T1000 (cell line): Measurements from ENCODE around the gene LAMA3.

Source experiments
- DNase-seq: peaks from one replicate; lab custom pipeline; 2025; ENCODE audit warnings: mixed read lengths; lab: John Stamatoyannopoulos, UW

LAMA3 gene

GRCh38 chr18:23765931-23766330, 76.7 kb downstream of the LAMA3 start:
- no peak for DNase-seq

- DNase-seq: no peak
Measured at GRCh38 chr18:23772327-23773024, 83.2 kb downstream of the LAMA3 start.

- no peak for DNase-seq
Measured at GRCh38 chr18:23776306-23776705, 87.1 kb downstream of the LAMA3 start.

DNA sequence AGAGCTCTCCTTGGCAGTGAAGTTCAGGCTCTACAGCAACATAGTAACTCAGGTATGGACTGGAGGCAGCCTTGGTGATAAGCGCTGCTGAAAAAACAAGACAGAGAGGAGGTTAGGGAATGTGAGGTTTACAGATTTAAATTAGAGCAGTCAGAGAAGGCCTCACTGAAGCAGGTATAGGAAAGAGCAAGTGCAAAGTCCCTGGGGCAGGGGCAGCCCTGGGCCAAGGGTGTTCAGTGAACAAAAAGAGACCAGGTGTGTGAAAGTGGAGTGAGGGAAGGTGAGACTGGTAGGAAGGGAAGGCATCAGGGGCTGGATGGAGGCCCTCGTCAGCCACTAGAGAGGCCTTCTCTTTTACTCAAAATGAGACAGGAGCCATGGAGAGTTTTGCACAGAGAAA, 89.6 kb downstream of the LAMA3 start:
- no peak for DNase-seq

DNA sequence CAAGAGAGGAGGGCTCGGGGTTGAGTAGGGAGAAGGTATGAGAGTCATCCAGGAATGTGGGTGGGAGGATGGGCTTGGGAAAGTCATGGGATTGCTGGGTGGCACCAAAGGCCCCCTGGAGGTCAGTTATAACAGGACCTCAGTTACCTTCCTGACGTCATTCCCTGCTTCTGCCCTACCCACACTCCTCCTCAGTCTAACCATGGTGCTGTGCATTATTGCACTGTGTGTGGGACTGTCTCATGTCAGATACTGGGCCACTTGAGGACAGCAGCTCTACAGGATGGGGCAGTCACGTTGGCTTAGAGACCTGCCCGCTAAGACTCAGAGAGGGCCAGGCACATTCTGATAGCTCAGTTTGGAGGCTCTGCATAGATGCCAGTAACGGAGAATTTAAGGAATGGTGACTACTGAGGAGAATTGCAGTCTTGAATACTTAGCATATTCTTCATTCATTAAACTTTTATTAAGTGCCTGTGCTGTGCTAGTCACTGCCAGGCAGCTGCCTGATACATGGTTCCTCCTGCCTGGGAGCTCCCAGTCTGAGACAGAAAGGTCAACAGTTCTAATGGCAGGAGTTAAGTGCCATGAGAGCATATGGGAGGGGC, 90.5 kb downstream of the LAMA3 start:
- DNase-seq: no peak

DNA sequence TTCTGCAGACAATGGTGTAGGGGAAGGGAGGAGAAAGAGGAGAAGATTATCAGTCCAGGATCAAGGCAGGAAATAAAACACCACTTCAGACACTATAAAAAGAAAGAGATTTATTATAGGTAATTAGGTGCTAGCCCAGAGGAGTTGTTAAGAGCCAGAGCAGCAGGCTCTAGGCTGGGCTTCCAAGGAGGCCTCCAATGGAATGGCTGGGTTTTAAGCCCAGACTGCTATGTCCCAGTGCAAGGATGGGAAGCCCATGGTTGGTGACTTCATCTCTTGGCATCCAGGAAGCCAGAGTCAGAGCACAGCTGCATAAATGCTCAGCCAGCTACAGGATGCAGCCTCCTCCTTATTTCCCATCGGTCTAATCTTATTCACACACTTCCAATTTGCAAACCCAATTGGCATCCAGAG, 95.6 kb downstream of the LAMA3 start:
- no peak for DNase-seq

DNA sequence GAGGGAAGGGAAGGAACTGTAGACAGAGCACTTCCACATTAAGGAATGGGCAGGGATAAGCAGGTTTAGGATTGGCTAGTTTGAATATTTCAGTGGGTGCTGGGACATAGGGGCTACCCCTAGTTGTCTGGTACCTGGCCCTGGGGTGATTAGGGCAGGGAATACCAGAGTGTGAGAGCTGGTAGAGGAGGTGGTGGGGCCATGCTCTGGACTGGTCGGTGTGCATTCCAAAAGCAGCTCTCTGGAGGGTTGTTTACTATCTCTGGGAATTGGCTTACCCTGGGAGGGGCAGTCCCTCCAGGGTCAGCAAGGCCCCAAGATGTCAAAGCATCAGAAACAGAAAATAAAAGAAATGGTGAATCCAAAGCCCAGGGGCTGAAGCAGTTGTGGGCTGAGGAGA, 103.8 kb downstream of the LAMA3 start:
- DNase-seq: no peak

DNA sequence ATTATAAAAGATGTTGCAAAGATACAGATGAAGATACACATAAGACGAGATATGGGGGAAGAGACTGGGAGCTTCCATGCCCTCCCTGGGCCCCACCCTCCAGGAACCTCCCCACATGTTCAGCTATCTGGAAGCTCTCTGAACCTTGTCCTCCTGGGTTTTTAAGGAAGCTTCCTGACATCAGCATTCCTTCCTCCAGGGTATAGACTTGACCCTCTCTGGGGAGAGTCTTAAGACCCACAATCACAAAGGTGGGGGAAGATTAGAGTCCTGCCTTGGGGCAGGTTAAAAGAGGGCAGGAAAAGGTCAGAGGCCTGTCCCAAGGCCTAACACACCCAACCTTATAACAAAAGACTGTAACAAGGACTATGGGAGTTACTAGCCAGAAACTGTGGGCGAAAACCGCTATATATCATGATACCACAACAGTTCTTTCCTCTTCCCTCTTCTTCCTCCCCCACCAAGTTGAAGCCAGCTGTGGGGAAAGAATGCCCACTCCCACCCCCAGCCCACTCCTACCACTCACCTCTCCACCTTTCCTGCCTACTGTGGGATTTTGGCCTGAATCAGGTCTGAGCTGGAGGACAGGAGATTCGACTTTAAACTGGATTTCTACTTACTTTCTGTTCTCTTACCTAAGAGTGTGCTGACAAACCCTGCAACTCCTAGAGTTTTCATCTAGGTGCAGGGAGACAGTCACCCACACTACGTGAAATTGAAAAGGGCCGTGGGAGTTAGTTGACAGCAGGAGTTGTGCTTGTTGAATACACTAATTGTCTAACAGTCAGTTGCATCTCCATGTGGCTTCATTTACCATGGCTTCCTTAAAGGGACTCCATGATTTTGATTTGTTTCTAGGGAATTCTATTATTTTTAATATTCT, 105.0 kb downstream of the LAMA3 start:
- DNase-seq: no peak

GRCh38 chr18:23798249-23798648, 109.0 kb downstream of the LAMA3 start:
- no peak for DNase-seq

- DNase-seq: no peak
Measured at GRCh38 chr18:23798824-23799223, 109.6 kb downstream of the LAMA3 start.

DNA sequence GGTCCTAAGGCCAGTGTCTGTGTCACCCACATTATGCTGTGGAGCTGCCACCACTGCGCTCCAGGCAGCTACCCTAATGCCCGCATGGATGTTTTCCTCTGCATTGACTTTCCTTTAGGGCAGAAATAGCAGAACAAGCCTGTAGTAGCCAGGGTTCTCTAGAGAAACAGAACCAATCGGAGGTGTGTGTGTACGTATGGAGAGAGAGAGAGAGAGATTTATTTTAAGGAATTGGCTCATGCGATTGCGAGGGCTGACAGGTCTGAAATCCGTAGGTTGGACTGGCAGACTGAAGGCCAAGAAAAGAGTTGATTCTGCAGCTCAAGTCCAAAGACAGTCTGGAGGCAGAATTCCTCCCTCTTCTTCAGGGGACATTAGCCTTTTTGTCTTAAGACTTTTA, 110.3 kb downstream of the LAMA3 start:
- DNase-seq: no peak

- no peak for DNase-seq
Measured at GRCh38 chr18:23800902-23801301, 111.6 kb downstream of the LAMA3 start.

DNA sequence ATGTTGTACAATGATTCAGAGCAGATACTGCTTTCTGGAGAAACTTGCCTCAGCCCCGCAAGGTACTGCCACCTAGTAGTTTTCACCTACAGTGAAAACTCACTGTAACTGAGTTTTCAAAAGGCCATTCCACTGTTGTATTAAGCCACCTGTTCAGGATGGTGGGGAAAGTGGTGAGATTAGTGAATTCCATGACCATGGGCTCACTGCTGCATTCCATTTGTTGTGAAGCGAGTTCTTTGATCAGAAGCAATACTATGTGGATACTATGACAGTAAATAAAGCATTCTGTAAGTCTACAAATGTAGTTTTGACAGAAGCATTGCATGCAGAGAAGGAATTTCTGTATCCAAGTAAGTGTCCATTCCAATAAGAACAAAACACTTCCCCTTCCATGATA, 113.6 kb downstream of the LAMA3 start:
- no peak for DNase-seq

- DNase-seq: no peak
Measured at GRCh38 chr18:23803755-23804154, 114.5 kb downstream of the LAMA3 start.

GRCh38 chr18:23805898-23806297, 116.6 kb downstream of the LAMA3 start:
- DNase-seq: no peak

DNA sequence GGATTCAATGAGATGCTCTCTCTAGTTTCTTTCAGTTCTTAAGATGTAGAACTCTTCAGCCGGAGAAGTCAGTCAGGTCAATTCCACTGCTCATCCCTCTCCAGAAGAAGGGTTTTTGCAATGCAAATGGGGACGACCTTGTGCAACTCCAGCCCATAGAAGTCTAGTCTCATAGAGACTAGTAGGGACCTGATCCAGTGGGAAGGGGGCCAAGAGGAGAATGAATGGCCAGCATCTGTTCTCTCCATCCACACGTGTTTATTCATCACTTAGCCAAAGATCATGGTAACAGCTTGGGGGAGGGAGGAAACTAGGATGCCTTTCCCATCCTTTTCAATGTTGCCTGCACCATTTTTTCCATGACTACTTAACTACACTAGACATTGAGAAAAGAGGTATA, 120.2 kb downstream of the LAMA3 start:
- no peak for DNase-seq

- DNase-seq: no peak
Measured at GRCh38 chr18:23810396-23810795, 121.1 kb downstream of the LAMA3 start.

DNA sequence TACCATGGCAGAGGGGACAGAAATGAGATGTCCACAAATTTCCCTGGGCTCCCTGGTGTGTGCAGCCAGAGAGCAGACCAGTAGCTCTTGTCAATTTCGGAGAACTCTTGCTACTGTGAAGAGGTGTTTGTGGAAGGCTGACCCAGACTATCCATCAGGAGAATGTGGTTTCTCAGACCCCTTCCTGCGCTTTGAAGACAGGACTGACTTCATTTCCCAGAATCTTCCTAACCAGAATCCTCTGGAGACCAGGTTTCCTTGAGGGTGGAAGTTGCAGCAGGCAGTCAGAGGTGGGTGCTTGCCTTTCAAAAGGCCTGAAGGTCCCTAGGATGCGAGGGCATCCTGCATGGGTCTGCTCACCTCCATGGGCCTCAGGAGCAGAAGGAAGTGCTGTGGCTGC, 121.9 kb downstream of the LAMA3 start:
- no peak for DNase-seq

DNA sequence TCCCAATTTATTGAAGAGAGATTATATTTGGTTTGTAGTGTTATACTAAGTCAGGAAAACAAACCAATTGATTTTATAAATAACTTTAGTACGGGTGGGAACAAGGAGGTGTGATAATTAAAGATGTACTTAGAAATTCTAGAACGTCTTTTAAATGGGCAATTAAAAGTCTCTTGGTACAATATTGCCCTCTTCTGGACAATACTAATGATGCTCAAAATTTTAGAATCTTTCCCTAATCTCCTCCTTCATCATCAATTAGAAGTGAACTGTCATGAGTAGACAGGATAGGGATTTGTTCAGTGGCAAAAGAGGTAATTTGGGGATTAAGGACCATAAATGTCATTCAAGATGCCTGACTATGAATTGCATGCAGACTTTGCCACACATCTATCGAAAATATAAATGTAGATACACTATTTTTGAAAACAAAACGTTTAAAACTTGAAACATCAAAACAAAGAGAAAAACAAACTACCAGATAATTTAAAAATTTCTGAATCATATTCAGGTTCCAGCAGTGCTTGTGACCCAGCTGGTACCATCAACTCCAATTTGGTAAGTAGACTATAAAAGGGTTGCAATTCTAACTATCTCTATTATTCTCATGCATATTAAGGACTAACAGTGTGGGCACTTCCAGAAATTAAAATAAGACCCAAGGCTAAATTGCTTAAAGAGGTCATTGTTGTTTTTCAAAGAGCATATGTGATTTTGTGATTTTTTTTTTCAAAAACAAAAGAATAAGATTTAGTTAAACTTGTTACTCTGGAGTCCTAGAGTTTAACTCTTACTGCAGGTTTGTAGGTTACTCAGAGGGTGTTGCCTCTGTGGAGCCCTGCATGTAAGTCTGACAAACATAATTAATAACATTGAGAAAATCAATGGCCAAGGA, 123.5 kb downstream of the LAMA3 start:
- DNase-seq: no peak

GRCh38 chr18:23814991-23815614, 125.8 kb downstream of the LAMA3 start:
- no peak for DNase-seq

DNA sequence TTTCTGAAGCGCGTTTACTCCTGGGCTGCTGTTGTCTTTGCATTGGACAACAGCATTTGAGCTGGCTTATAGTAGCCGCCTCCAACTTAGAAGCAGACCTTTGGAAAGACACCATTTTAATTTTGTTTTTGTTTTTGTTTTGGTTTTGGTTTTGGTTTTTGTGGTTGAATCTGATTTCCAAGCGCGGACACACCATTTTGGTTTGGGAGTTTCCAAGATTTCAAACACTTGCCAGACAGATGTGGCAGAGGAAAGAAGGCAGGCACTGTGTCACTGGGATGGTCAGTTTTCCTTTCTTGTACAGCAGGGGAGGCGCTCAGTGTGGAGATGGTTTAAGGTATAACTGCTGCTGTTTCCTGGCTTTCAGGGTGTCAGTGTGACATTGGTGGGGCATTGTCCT, 126.8 kb downstream of the LAMA3 start:
- no peak for DNase-seq

DNA sequence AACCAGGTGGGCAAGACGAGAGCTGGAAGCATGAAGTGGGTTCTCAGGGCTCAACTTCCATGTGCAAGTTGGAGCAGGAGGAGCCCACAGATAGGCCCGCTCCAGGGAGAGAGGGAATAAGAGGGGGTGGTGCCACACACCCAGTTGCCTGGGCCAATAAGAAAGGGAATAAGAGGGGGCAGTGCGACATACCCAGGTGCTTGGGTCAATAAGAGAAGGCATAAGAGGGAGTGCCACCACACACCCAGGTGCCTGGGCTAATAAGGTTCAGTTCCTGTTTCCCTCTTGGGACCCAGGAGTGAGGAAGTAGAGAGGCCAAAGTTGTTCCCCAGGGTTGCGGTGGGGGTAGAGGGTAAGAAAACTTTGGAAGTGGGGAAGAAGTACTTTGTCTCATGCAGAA, 127.5 kb downstream of the LAMA3 start:
- DNase-seq: no peak
